Osteoblast (primary cell): ENCODE results near the gene LRRC72. TPM values are rescaled to one million over a fixed set of nuclear protein-coding genes. Genes with fewer than 3 reads are reported as not detected.

Source experiments
- DNase-seq: peaks from one replicate; pipeline ENCODE4 v3.0.0; 2011; ENCODE audit warnings: low spot score, mixed read lengths; ENCODE audit not compliant: insufficient read length; ENCODE audit errors: missing footprints
- H2AFZ ChIP-seq: 2 replicates; pipeline ENCODE4 v1.6.0; 2011; ENCODE audit warnings: mild to moderate bottlenecking, low read length
- H3K27ac ChIP-seq: 2 replicates; pipeline ENCODE4 v1.5.1; 2011; ENCODE audit warnings: mild to moderate bottlenecking, low read depth, low read length, moderate library complexity
- H3K27me3 ChIP-seq: 2 replicates; pipeline ENCODE4 v1.6.0; 2012; ENCODE audit warnings: mild to moderate bottlenecking, control low read depth, inconsistent platforms, low read length, moderate library complexity; ENCODE audit not compliant: insufficient read depth
- H3K36me3 ChIP-seq: 2 replicates; pipeline ENCODE4 v1.5.1; 2011; ENCODE audit warnings: mild to moderate bottlenecking, low read length, control low read depth, moderate library complexity; ENCODE audit not compliant: insufficient read depth
- H3K4me1 ChIP-seq: 2 replicates; pipeline ENCODE4 v1.5.1; 2011; ENCODE audit warnings: mild to moderate bottlenecking, low read length, control low read depth, moderate library complexity; ENCODE audit not compliant: insufficient read depth
- H3K4me2 ChIP-seq: 2 replicates; pipeline ENCODE4 v1.6.0; 2011; ENCODE audit warnings: mild to moderate bottlenecking, low read length; ENCODE audit not compliant: insufficient read depth
- H3K4me3 ChIP-seq: fragments of 200-600 bp; sonication (generic); 3 replicates; pipeline ENCODE4 v1.5.1; 2012; ENCODE audit warnings: mild to moderate bottlenecking, low read length, inconsistent platforms; ENCODE audit not compliant: insufficient read depth
- H3K79me2 ChIP-seq: 2 replicates; pipeline ENCODE4 v1.6.0; 2012; ENCODE audit warnings: mild to moderate bottlenecking, low read length, control low read depth, inconsistent platforms; ENCODE audit not compliant: insufficient read depth
- H3K9me3 ChIP-seq: 2 replicates; pipeline ENCODE4 v1.5.1; 2011; ENCODE audit warnings: low read depth, low read length, control low read depth
- H4K20me1 ChIP-seq: 2 replicates; pipeline ENCODE4 v1.6.0; 2012; ENCODE audit warnings: mild to moderate bottlenecking, low read length, control low read depth; ENCODE audit not compliant: insufficient read depth
- CTCF ChIP-seq: IDR thresholded peaks from 2 replicates; pipeline ENCODE4 v1.5.1; 2011; ENCODE audit warnings: mild to moderate bottlenecking, low read depth, low read length, moderate library complexity; ENCODE audit errors: extremely low read depth
- total RNA-seq: library from RNA; depleted of rRNA; stranded (reverse); fragments of >200 nt; gene quantifications from 2 replicates; pipeline ENCODE4 v1.2.3, GENCODE V29; 2012

The LRRC72 gene
- total RNA-seq, 1 donor: not detected

GRCh38 chr7:16571941-16572340 is 45.3 kb downstream of the LRRC72 start:
- TF ChIP-seq CTCF: no peak

GRCh38 chr7:16579216-16579615 is 52.6 kb downstream of the LRRC72 start:
- Histone ChIP-seq H3K9me3 (no peaks in the 10 kb centered on the region), H3K4me1 (no peaks in the 10 kb centered on the region), H3K27ac (no peak overlapping the region), H2AFZ (peak overlapping the region; percentile 6), H3K4me2 (no peak overlapping the region), H3K79me2 (no peaks in the 10 kb centered on the region), H3K4me3 (no peak overlapping the region), H3K36me3 (no peaks in the 10 kb centered on the region), H3K27me3 (no peaks in the 10 kb centered on the region), H4K20me1 (no peaks in the 10 kb centered on the region)
- no peak for DNase-seq
- TF ChIP-seq CTCF: no peak

More at GRCh38 chr7:16571941-16572340, 45.3 kb downstream of the LRRC72 start:
- Histone ChIP-seq H3K79me2 (no peaks in the 10 kb centered on the region), H3K27ac (no peak overlapping the region), H2AFZ (no peak overlapping the region), H4K20me1 (no peaks in the 10 kb centered on the region), H3K4me1 (no peaks in the 10 kb centered on the region), H3K27me3 (no peaks in the 10 kb centered on the region), H3K9me3 (no peaks in the 10 kb centered on the region), H3K4me2 (no peak overlapping the region), H3K36me3 (no peaks in the 10 kb centered on the region), H3K4me3 (no peak overlapping the region)
- DNase-seq: no peak

- no peak for DNase-seq
- no peak for TF ChIP-seq CTCF
- no peak overlapping the region for H3K4me2 ChIP-seq
- no peaks in the 10 kb centered on the region for H3K36me3 ChIP-seq
- no peak overlapping the region for H3K4me3 ChIP-seq
- H3K4me1 ChIP-seq: no peaks in the 10 kb centered on the region
- H3K9me3 ChIP-seq: no peaks in the 10 kb centered on the region
- no peak overlapping the region for H3K27ac ChIP-seq
- no peaks in the 10 kb centered on the region for H3K79me2 ChIP-seq
- no peaks in the 10 kb centered on the region for H3K27me3 ChIP-seq
- H2AFZ ChIP-seq: no peak overlapping the region
- no peaks in the 10 kb centered on the region for H4K20me1 ChIP-seq
Observed at GRCh38 chr7:16581286-16581685, 54.7 kb downstream of the LRRC72 start.

- H3K27ac ChIP-seq: no peak overlapping the region
- no peak for DNase-seq
- no peak for TF ChIP-seq CTCF
- H3K27me3 ChIP-seq: no peaks in the 10 kb centered on the region
- no peak overlapping the region for H2AFZ ChIP-seq
- no peak overlapping the region for H3K4me2 ChIP-seq
- H4K20me1 ChIP-seq: no peaks in the 10 kb centered on the region
- H3K79me2 ChIP-seq: no peaks in the 10 kb centered on the region
- no peaks in the 10 kb centered on the region for H3K4me1 ChIP-seq
- H3K36me3 ChIP-seq: no peaks in the 10 kb centered on the region
- no peak overlapping the region for H3K4me3 ChIP-seq
- H3K9me3 ChIP-seq: no peaks in the 10 kb centered on the region
Observed at GRCh38 chr7:16583834-16584233, 57.2 kb downstream of the LRRC72 start.
